HEK293 (cell line): ENCODE data around the gene CACUL1.

Experiments used
- CTCF ChIA-PET: fragments of 350-600 bp; formaldehyde crosslinking; extraction: SDS; loops from one replicate; lab custom pipeline; 2021; ENCODE audit warnings: antibody characterized with exemption; lab: Yijun Ruan, JAX
- POLR2A ChIA-PET: fragments of 300-600 bp; formaldehyde crosslinking; extraction: SDS; loops from one replicate; lab custom pipeline; 2020; ENCODE audit warnings: antibody characterized with exemption, inconsistent platforms; lab: Yijun Ruan, JAX
- H3K27ac ChIP-seq: fragments of 200-500 bp; sonication (Bioruptor generic); 2 replicates; pipeline ENCODE4 v1.5.1; 2014; ENCODE audit warnings: low read depth, low read length, control low read depth, inconsistent platforms; ENCODE audit errors: extremely low read depth
- H3K36me3 ChIP-seq, 2 experiments: fragments of 200-500 bp in 1 of 2; sonication (Bioruptor generic) in 1 of 2; 1 replicate in 1 of 2; 2 replicates in 1 of 2; pipeline ENCODE4 v1.5.1; 2014 to 2017; ENCODE audit warnings: inconsistent platforms in 2 of 2, low read length in 2 of 2; ENCODE audit not compliant: control insufficient read depth in 2 of 2, insufficient read depth in 1 of 2
- H3K4me1 ChIP-seq: fragments of 200-500 bp; sonication (Bioruptor generic); 2 replicates; pipeline ENCODE4 v1.5.1; 2014; ENCODE audit warnings: mild to moderate bottlenecking, low read length, inconsistent platforms; ENCODE audit not compliant: control insufficient read depth, insufficient read depth
- H3K4me3 ChIP-seq: 2 replicates; pipeline ENCODE4 v1.5.1; 2011; ENCODE audit warnings: low read depth, mild to moderate bottlenecking, control low read depth, low read length, moderate library complexity
- H3K9me3 ChIP-seq: fragments of 200-500 bp; sonication (Bioruptor generic); 2 replicates; pipeline ENCODE4 v1.5.1; 2014; ENCODE audit warnings: low read depth, low read length, inconsistent platforms; ENCODE audit not compliant: control insufficient read depth, insufficient read depth
- FEZF1 ChIP-seq: fragments of 450-650 bp; formaldehyde crosslinking; IDR thresholded peaks from 2 replicates; pipeline ENCODE4 v1.5.1; 2016; ENCODE audit warnings: missing biosample characterization, missing genetic modification characterization
- KLF16 ChIP-seq: fragments of 450-650 bp; formaldehyde crosslinking; IDR thresholded peaks from 2 replicates; pipeline ENCODE4 v1.5.1; 2017; ENCODE audit warnings: missing biosample characterization, missing genetic modification characterization
- KLF9 ChIP-seq: fragments of 450-650 bp; formaldehyde crosslinking; IDR thresholded peaks from 2 replicates; pipeline ENCODE4 v1.5.1; 2016; ENCODE audit warnings: missing biosample characterization, missing genetic modification characterization, low read depth
- PBX3 ChIP-seq: sonication (generic); formaldehyde crosslinking; IDR thresholded peaks from 2 replicates; pipeline ENCODE4 v1.8.1; 2022; ENCODE audit warnings: mild to moderate bottlenecking, moderate library complexity, missing genetic modification reagents
- PRDM1 ChIP-seq: fragments of 450-650 bp; formaldehyde crosslinking; IDR thresholded peaks from 2 replicates; pipeline ENCODE4; 2016; ENCODE audit warnings: missing biosample characterization, missing genetic modification characterization
- SCRT2 ChIP-seq: fragments of 450-650 bp; formaldehyde crosslinking; IDR thresholded peaks from 2 replicates; pipeline ENCODE4 v1.5.1; 2016; ENCODE audit warnings: missing biosample characterization, missing genetic modification characterization
- TSHZ1 ChIP-seq: fragments of 450-650 bp; formaldehyde crosslinking; IDR thresholded peaks from 2 replicates; pipeline ENCODE4 v1.5.1; 2016; ENCODE audit warnings: missing biosample characterization, missing genetic modification characterization, borderline replicate concordance
- WT1 ChIP-seq: fragments of 450-650 bp; formaldehyde crosslinking; IDR thresholded peaks from 2 replicates; pipeline ENCODE4 v1.5.1; 2016; ENCODE audit warnings: missing biosample characterization, missing genetic modification characterization
- ZNF112 ChIP-seq: fragments of 450-650 bp; formaldehyde crosslinking; IDR thresholded peaks from 2 replicates; pipeline ENCODE4 v1.5.0; 2017; ENCODE audit warnings: missing biosample characterization, missing genetic modification characterization
- ZNF140 ChIP-seq: fragments of 450-650 bp; formaldehyde crosslinking; IDR thresholded peaks from 2 replicates; pipeline ENCODE4 v1.5.1; 2016; ENCODE audit warnings: missing biosample characterization, missing genetic modification characterization
- ZNF311 ChIP-seq: fragments of 450-650 bp; formaldehyde crosslinking; IDR thresholded peaks from 2 replicates; pipeline ENCODE4 v1.5.1; 2017; ENCODE audit warnings: missing biosample characterization, missing genetic modification characterization, borderline replicate concordance
- ZNF433 ChIP-seq: fragments of 450-650 bp; formaldehyde crosslinking; IDR thresholded peaks from 2 replicates; pipeline ENCODE4 v1.5.1; 2016; ENCODE audit warnings: missing biosample characterization, missing genetic modification characterization, low read depth
- ZNF449 ChIP-seq: fragments of 450-650 bp; formaldehyde crosslinking; IDR thresholded peaks from 2 replicates; pipeline ENCODE4 v1.5.1; 2017; ENCODE audit warnings: missing biosample characterization, mild to moderate bottlenecking, missing genetic modification characterization, moderate library complexity
- ZNF548 ChIP-seq: fragments of 450-650 bp; formaldehyde crosslinking; IDR thresholded peaks from 2 replicates; pipeline ENCODE4 v1.5.1; 2016; ENCODE audit warnings: missing biosample characterization, missing genetic modification characterization
- ZNF707 ChIP-seq: fragments of 450-650 bp; formaldehyde crosslinking; IDR thresholded peaks from 2 replicates; pipeline ENCODE4 v1.5.1; 2016; ENCODE audit warnings: missing biosample characterization, missing genetic modification characterization
- ZNF843 ChIP-seq: fragments of 450-650 bp; formaldehyde crosslinking; IDR thresholded peaks from 2 replicates; pipeline ENCODE4 v1.5.1; 2016; ENCODE audit warnings: missing biosample characterization, missing genetic modification characterization
- TF ChIP-seq, protein P1 (sequence below): fragments of 450-650 bp; formaldehyde crosslinking; IDR thresholded peaks from 2 replicates; pipeline ENCODE4 v1.5.1; 2016; ENCODE audit warnings: missing biosample characterization, missing genetic modification characterization, low read depth

The CACUL1 gene

GRCh38 chr10:118768041-118768919 lies 13.5 kb upstream of the CACUL1 start:
- H3K4me3 ChIP-seq: no peak overlapping the region
- no peak overlapping the region for H3K27ac ChIP-seq
- no peaks in the 10 kb centered on the region for H3K36me3 ChIP-seq
- H3K9me3 ChIP-seq: no peaks in the 10 kb centered on the region
- H3K4me1 ChIP-seq: no peaks in the 10 kb centered on the region
- peak; percentile 30; the same call in 1 of the 2 replicates for TF ChIP-seq SCRT2 (tag by site-specific recombination)
- no peak for TF ChIP-seq ZNF311 (tag by site-specific recombination)
- TF ChIP-seq, all 188 proteins: peak for 1
- POLR2A ChIA-PET: interaction anchor here (1.3 kb wide), 1 partner anchor 14 kb away, joined by 3 read pairs; the partner anchor contains the start of gene CACUL1
- CTCF ChIA-PET: interaction anchor here (0.6 to 1.0 kb wide), 4 partner anchors 13 to 213 kb away, joined by 3 read pairs; no protein-coding TSS in a partner anchor

- POLR2A ChIA-PET: no interaction called here
- CTCF ChIA-PET: interaction anchor here (0.6 to 0.7 kb wide), 2 partner anchors 33 to 796 kb away, joined by 3 read pairs; no protein-coding TSS in a partner anchor
- Histone ChIP-seq H3K27ac (no peak overlapping the region), H3K36me3 (no peaks in the 10 kb centered on the region), H3K9me3 (no peaks in the 10 kb centered on the region), H3K4me3 (no peak overlapping the region), H3K4me1 (no peaks in the 10 kb centered on the region)
- TF ChIP-seq ZNF433 (tag by site-specific recombination) (no peak), ZNF112 (tag by site-specific recombination) (no peak), PRDM1 (tag by site-specific recombination) (no peak), ZNF843 (tag by site-specific recombination) (no peak), ZNF548 (tag by site-specific recombination) (no peak), PBX3 (CRISPR knock-in tag) (no peak), TSHZ1 (no peak), FEZF1 (tag by site-specific recombination) (no peak), ZNF707 (tag by site-specific recombination) (no peak), ZNF140 (tag by site-specific recombination) (no peak), KLF9 (tag by site-specific recombination) (no peak), ZNF449 (tag by site-specific recombination) (no peak), KLF16 (tag by site-specific recombination) (no peak), WT1 (tag by site-specific recombination) (no peak)
- TF ChIP-seq, protein P1, sequence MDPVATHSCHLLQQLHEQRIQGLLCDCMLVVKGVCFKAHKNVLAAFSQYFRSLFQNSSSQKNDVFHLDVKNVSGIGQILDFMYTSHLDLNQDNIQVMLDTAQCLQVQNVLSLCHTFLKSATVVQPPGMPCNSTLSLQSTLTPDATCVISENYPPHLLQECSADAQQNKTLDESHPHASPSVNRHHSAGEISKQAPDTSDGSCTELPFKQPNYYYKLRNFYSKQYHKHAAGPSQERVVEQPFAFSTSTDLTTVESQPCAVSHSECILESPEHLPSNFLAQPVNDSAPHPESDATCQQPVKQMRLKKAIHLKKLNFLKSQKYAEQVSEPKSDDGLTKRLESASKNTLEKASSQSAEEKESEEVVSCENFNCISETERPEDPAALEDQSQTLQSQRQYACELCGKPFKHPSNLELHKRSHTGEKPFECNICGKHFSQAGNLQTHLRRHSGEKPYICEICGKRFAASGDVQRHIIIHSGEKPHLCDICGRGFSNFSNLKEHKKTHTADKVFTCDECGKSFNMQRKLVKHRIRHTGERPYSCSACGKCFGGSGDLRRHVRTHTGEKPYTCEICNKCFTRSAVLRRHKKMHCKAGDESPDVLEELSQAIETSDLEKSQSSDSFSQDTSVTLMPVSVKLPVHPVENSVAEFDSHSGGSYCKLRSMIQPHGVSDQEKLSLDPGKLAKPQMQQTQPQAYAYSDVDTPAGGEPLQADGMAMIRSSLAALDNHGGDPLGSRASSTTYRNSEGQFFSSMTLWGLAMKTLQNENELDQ (tag by site-specific recombination): no peak
These were observed 12.7 kb upstream of the CACUL1 start for GRCh38 chr10:118767297-118768040.
